Measurements from ENCODE around the gene CAP2. TPM values are rescaled to one million over a fixed set of nuclear protein-coding genes. Genes with fewer than 3 reads are reported as not detected.

The CAP2 gene
- total and polyA plus RNA-seq, 12 donors = 1.3 to 21.9 (median 11.9) TPM

- peak in 6 of 7 donors; percentile 13 to 64 (median 34) for DNase-seq
- H3K27me3 ChIP-seq = no peaks in the 10 kb centered on the region
- TF ChIP-seq CTCF (IDR thresholded peaks at IDR 0.05) (no peak), POLR2A (IDR thresholded peaks at IDR 0.05) (no peak)
- intact Hi-C loops (cut with DNase I) = no loop called here
- no peak overlapping the region for H3K4me3 ChIP-seq
- H3K27ac ChIP-seq = no peak overlapping the region
- peaks cover 0 to 4% of the 10 kb centered on the region in 2 donors for H3K4me1 ChIP-seq (replicated peaks in 1 of 2)
- no peaks in the 10 kb centered on the region for H3K36me3 ChIP-seq (replicated peaks in 1 of 2)
- WGBS, 4 donors = 67 to 77% (median 70%) methylated on average over 7 of the region's 7 CpGs
- no peaks in the 10 kb centered on the region for H3K9me3 ChIP-seq (replicated peaks in 1 of 3)
Observed at GRCh38 chr6:17478223-17478907, 85.0 kb downstream of the CAP2 start.

GRCh38 chr6:17478946-17479345 lies 85.6 kb downstream of the CAP2 start:
- Histone ChIP-seq H3K4me1 (replicated peaks in 1 of 2) (no peaks in the 10 kb centered on the region), H3K27ac (no peak overlapping the region), H3K4me3 (no peak overlapping the region), H3K9me3 (replicated peaks in 1 of 3) (no peaks in the 10 kb centered on the region), H3K27me3 (no peaks in the 10 kb centered on the region), H3K36me3 (replicated peaks in 1 of 2) (no peaks in the 10 kb centered on the region)
- intact Hi-C loops (cut with DNase I) = no loop called here
- WGBS, 4 donors = 91 to 94% (median 93%) methylated on average over 7 of the region's 7 CpGs
- TF ChIP-seq CTCF (IDR thresholded peaks at IDR 0.05) (no peak), POLR2A (IDR thresholded peaks at IDR 0.05) (no peak)
- DNase-seq = no peak

GRCh38 chr6:17480476-17480875 lies 87.1 kb downstream of the CAP2 start:
- TF ChIP-seq POLR2A (IDR thresholded peaks at IDR 0.05) (no peak), CTCF (IDR thresholded peaks at IDR 0.05) (no peak)
- Histone ChIP-seq H3K9me3 (replicated peaks in 1 of 3) (no peaks in the 10 kb centered on the region), H3K36me3 (replicated peaks in 1 of 2) (no peaks in the 10 kb centered on the region), H3K27ac (no peak overlapping the region), H3K4me1 (replicated peaks in 1 of 2) (no peaks in the 10 kb centered on the region), H3K27me3 (no peaks in the 10 kb centered on the region), H3K4me3 (no peak overlapping the region)
- no peak for DNase-seq
- WGBS, 4 donors = 92 to 99% (median 96%) methylated on average over 4 of the region's 4 CpGs
- intact Hi-C loops (cut with DNase I) = no loop called here

- H3K4me1 ChIP-seq (replicated peaks in 1 of 2) = no peaks in the 10 kb centered on the region
- no peaks in the 10 kb centered on the region for H3K27me3 ChIP-seq
- H3K36me3 ChIP-seq (replicated peaks in 1 of 2) = no peaks in the 10 kb centered on the region
- H3K27ac ChIP-seq = no peak overlapping the region
- intact Hi-C loops (cut with DNase I) = no loop called here
- no peak overlapping the region for H3K4me3 ChIP-seq
- H3K9me3 ChIP-seq (replicated peaks in 1 of 3) = no peaks in the 10 kb centered on the region
- 95 to 99% (median 96%) methylated on average over 7 of the region's 7 CpGs for whole genome bisulfite sequencing, 4 donors
- DNase-seq = no peak
- TF ChIP-seq POLR2A (IDR thresholded peaks at IDR 0.05) (no peak), CTCF (IDR thresholded peaks at IDR 0.05) (no peak)
Observed at GRCh38 chr6:17482711-17483110, 89.3 kb downstream of the CAP2 start.
